Fibroblast of lung (primary cell): ENCODE measurements around the gene HOXA11. TPM values are rescaled to one million over a fixed set of nuclear protein-coding genes. Genes with fewer than 3 reads are reported as not detected.

Source experiments
- DNase-seq, 2 donors: peaks; one replicate each; pipeline versions ENCODE4 v3.0.0 to v3.0.0-alpha.2; 2010; ENCODE audit warnings: low read depth in 2 of 2
- H2AFZ ChIP-seq: 2 replicates; pipeline ENCODE4 v1.5.1; 2012; ENCODE audit warnings: low read length, control low read depth, inconsistent platforms
- H3K27ac ChIP-seq: 2 replicates; pipeline ENCODE4 v1.5.1; 2011; ENCODE audit warnings: low read length, control low read depth; ENCODE audit not compliant: insufficient read depth
- H3K27me3 ChIP-seq: 2 replicates; pipeline ENCODE4 v1.5.1; 2011; ENCODE audit warnings: mild to moderate bottlenecking, low read length; ENCODE audit not compliant: control insufficient read depth, insufficient read depth
- H3K36me3 ChIP-seq: 2 replicates; pipeline ENCODE4 v1.5.1; 2011; ENCODE audit warnings: low read length; ENCODE audit not compliant: control insufficient read depth, insufficient read depth
- H3K4me1 ChIP-seq: 2 replicates; pipeline ENCODE4 v1.5.1; 2011; ENCODE audit warnings: low read length; ENCODE audit not compliant: control insufficient read depth, insufficient read depth; ENCODE audit errors: extremely low read depth
- H3K4me2 ChIP-seq: 2 replicates; pipeline ENCODE4 v1.5.1; 2011; ENCODE audit warnings: low read length, control low read depth; ENCODE audit not compliant: insufficient read depth; ENCODE audit errors: extremely low read depth
- H3K4me3 ChIP-seq, 4 experiments: fragments of 200-600 bp in 1 of 4; sonication (generic) in 1 of 4; replicated peaks in 1 of 4; 2 replicates each; pipeline ENCODE4 v1.5.1; 2011 to 2016; ENCODE audit warnings: low read length in 4 of 4, low read depth in 3 of 4, mild to moderate bottlenecking in 3 of 4, control low read depth in 2 of 4, inconsistent platforms in 1 of 4, mixed read lengths in 1 of 4; ENCODE audit not compliant: insufficient read depth in 1 of 4; ENCODE audit errors: control extremely low read depth in 1 of 4
- H3K79me2 ChIP-seq: 2 replicates; pipeline ENCODE4 v1.5.1; 2012; ENCODE audit warnings: mild to moderate bottlenecking, low read length, inconsistent platforms; ENCODE audit not compliant: control insufficient read depth, insufficient read depth
- H3K9ac ChIP-seq: 2 replicates; pipeline ENCODE4 v1.5.1; 2011; ENCODE audit warnings: mild to moderate bottlenecking, low read length, control low read depth; ENCODE audit not compliant: insufficient read depth
- H3K9me3 ChIP-seq: 2 replicates; pipeline ENCODE4 v1.5.1; 2012; ENCODE audit warnings: low read depth, low read length; ENCODE audit not compliant: control insufficient read depth, insufficient read depth
- H4K20me1 ChIP-seq: 2 replicates; pipeline ENCODE4 v1.5.1; 2011; ENCODE audit warnings: low read length; ENCODE audit not compliant: control insufficient read depth, insufficient read depth; ENCODE audit errors: extremely low read depth
- CTCF ChIP-seq, 2 donors: IDR thresholded peaks in 1 of 2; conservative IDR thresholded peaks in 1 of 2; 1 replicate in 1 of 2; 2 replicates in 1 of 2; pipeline ENCODE4 v1.5.1; 2011 to 2012; ENCODE audit warnings: low read length in 2 of 2, control low read depth in 1 of 2, inconsistent platforms in 1 of 2, low read depth in 1 of 2, mild to moderate bottlenecking in 1 of 2
- EZH2 ChIP-seq: IDR thresholded peaks from 2 replicates; pipeline ENCODE4 v1.5.1; 2012; ENCODE audit warnings: low read length, control low read depth, mild to moderate bottlenecking; ENCODE audit errors: missing control alignments
- polyA plus RNA-seq, 2 donors: library from polyadenylated mRNA; depleted of rRNA in 1 of 2; stranded (reverse) in 1 of 2; unstranded in 1 of 2; fragments of >200 nt; gene quantifications; 2 replicates each; pipeline ENCODE4 v1.2.1, GENCODE V29; 2011 to 2012; ENCODE audit warnings: missing spikeins in 1 of 2
- total RNA-seq: library from RNA; depleted of rRNA; stranded (reverse); fragments of >200 nt; gene quantifications from 2 replicates; pipeline ENCODE4 v1.2.1, GENCODE V29; 2014

HOXA11 gene
- total and polyA plus RNA-seq, 2 donors (not counting 1 experiment from before 2014, with no cell fraction given): 0.18 TPM; not detected in 1

GRCh38 chr7:27143950-27144780 lies 40.9 kb downstream of the HOXA11 start:
- Histone ChIP-seq H3K27ac (peak overlapping the region; percentile 98), H2AFZ (peak overlapping the region; percentile 2), H3K4me1 (peaks cover 28% of the 10 kb centered on the region), H3K4me2 (peak overlapping the region; percentile 99), H3K27me3 (no peaks in the 10 kb centered on the region), H3K9ac (peak overlapping the region; percentile 70), H3K9me3 (no peaks in the 10 kb centered on the region), H3K79me2 (peaks cover 94% of the 10 kb centered on the region), H3K36me3 (peaks cover 2% of the 10 kb centered on the region), H4K20me1 (no peaks in the 10 kb centered on the region), H3K4me3 (peak overlapping the region; percentile 41 to 61 (median 48))
- peak in 1 of 2 donors; percentile 76 for DNase-seq
- no peak for TF ChIP-seq CTCF (conservative IDR thresholded peaks at IDR 0.05 in 1 of 2, IDR thresholded peaks at IDR 0.05 in 1 of 2; ENCODE audit: low read depth in 1 of 2, low read length in 2 of 2)
- no peak for TF ChIP-seq EZH2

DNA sequence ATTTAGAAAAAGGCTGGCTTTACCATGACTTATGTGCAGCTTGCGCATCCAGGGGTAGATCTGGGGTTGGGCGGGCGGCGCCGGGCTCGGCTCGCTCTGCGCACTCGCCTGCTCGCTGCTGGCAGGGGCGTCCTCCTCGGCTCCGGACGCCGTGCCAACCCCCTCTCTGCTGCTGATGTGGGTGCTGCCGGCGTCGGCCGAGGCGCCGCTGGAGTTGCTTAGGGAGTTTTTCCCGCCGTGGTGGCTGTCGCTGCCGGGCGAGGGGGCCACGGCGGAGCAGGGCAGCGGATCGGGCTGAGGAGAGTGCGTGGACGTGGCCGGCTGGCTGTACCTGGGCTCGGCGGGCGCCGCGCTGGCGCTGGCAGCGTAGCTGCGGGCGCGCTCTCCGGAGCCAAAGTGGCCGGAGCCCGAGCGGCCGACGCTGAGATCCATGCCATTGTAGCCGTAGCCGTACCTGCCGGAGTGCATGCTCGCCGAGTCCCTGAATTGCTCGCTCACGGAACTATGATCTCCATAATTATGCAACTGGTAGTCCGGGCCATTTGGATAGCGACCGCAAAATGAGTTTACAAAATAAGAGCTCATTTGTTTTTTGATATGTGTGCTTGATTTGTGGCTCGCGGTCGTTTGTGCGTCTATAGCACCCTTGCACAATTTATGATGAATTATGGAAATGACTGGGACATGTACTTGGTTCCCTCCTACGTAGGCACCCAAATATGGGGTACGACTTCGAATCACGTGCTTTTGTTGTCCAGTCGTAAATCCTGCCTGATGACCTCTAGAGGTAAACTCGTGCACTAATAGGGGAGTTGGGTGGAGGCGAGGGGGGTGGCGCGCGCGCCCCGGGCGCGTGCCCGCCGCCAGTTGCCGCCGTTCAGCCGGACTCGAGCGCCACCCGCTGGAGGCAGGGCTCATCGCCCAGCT lies 41.7 kb downstream of the HOXA11 start, which contains the start of gene HOXA5:
TSS of gene HOXA5 (minus strand) at position 659 of the 927 bp plus-strand sequence. CDS start at position 585, 74 bp downstream.
- H3K4me1 ChIP-seq: peaks cover 21% of the 10 kb centered on the region
- H3K27me3 ChIP-seq: no peaks in the 10 kb centered on the region
- peak within 1 kb of the TSS; percentile 98 for H3K9ac ChIP-seq
- peak within 1 kb of the TSS; percentile 89 to 99 (median 94) for H3K4me3 ChIP-seq
- H4K20me1 ChIP-seq: no peaks in the 10 kb centered on the region
- H3K79me2 ChIP-seq: peaks cover 89% of the 10 kb centered on the region
- H2AFZ ChIP-seq: peak within 1 kb of the TSS; percentile 2
- peak; percentile 91 to 100 for DNase-seq
- peak within 1 kb of the TSS; percentile 98 for H3K27ac ChIP-seq
- H3K4me2 ChIP-seq: peak within 1 kb of the TSS; percentile 99
- H3K36me3 ChIP-seq: peaks cover 2% of the 10 kb centered on the region
- peak; percentile 70 to 92 for TF ChIP-seq CTCF (conservative IDR thresholded peaks at IDR 0.05 in 1 of 2, IDR thresholded peaks at IDR 0.05 in 1 of 2; ENCODE audit: low read depth in 1 of 2, low read length in 2 of 2)
- TF ChIP-seq EZH2: no peak
- no peaks in the 10 kb centered on the region for H3K9me3 ChIP-seq
